HUDEP-2 (cell line): ENCODE data around the gene TCEAL8.
"Not testable (repeated sequence)": the region's sequence is repeated elsewhere in the genome, so short reads cannot be mapped to it uniquely, and the experiment has no call there.

Source experiments
- DNase-seq, 76 experiments: peaks; one replicate each; lab custom pipeline; 2025; ENCODE audit not compliant: unreplicated experiment in 76 of 76; lab: John Stamatoyannopoulos, UW

The TCEAL8 gene

GRCh38 chrX:103254921-103255493 lies at the start of gene TCEAL8:
TCEAL8 (minus strand) TSS chrX:103255155; CDS start chrX:103253979, 1,176 bp downstream.
- DNase-seq, result peak in 62 of 76 experiments; percentile 1 to 58 (median 26)

GRCh38 chrX:103304705-103305104 lies 49.8 kb upstream of the TCEAL8 start:
- no peak for DNase-seq

DNA sequence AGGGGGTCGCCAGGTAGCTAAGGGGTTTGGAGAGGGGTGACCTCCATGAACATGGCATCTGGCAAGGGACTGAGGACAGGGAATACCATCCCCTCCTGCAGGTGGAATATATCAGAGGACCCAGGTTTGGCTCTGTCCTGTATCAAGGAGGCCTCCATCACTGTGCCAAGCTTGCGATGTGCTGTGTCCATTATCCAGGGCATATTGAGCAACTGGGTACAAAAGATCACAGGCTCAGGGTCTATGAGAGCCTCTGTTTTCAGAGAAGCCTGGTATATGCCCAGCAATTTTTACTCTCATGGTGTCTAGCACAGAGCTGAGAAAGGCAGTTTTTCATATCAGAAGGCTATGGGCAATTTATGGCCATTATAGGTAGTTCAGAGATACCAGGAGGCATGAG lies 38.2 kb upstream of the TCEAL8 start:
- DNase-seq, result no peak

DNA sequence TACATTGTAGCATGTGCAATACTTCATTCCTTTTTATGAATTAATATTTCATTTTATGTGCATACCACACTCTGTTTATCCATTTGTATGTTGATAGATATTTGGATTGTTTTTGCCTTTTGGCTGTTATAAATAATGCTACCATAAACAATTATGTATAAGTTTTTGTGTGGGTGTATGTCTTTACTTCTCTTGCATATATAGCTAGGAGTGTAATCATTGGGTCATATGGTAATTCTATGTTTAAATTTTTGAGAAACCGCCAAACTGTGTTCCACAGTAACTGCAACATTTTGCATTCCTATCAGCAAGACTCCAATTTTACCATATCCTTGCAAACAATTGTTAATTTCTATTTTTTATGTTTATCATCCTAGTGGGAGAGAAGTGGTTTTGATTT lies 24.7 kb upstream of the TCEAL8 start:
- no peak for DNase-seq

GRCh38 chrX:103276581-103277002 lies 21.6 kb upstream of the TCEAL8 start, which contains the start of gene TCEAL5:
TCEAL5 (minus strand) TSS chrX:103276750; CDS start chrX:103274563, 2,187 bp downstream.
- no peak for DNase-seq

DNA sequence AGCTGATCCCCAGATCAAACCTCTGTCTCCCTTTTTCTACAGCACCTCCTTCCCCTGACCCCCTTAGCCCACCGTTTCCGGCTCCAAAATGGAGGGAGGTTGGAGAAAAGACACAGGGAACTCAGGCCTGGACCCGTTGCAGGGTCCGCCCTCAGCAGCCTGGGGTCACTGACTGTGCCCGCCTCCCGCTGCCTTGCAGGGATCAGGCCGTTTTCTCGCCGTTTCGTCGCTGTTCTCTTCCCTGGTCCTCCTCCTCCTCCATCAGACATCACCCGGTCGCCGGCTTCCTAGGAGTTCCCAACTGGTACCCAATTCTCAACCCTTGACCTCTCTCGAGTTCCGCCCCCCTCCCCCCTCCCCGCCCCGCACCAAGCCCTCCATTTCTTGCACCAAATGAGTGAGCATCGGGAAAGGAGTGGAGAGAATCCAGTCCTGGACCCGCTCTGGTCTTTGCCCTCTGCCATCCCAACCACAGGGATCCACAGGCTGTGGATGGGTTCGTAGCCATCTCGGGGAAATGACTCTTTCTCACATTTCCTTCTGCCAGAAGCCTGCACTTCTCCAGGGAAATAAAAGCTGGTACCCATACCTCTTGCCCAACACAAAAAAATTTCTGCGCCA lies 21.1 kb upstream of the TCEAL8 start:
- no peak for DNase-seq

DNA sequence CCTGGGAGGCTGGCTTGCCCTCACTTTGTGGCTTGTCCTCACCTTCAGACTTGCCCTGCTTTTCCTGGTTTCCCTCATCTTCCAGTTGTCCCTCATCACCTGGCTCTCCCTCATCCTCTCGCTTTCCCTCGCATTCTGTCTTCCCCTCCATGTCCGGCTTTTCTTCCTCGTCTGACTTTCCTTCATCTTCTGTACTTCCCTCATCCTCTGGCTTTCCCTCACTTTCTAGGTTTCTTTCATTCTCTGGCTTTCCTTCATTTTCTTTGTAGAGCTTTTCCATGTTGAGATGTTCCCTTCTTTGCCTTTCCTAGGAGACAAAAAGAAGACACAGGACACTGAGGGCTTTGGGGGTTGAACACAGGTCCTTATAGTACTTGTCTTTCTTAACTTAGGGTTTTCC lies 19.3 kb upstream of the TCEAL8 start:
- no peak for DNase-seq

- no peak for DNase-seq
Observed at GRCh38 chrX:103258275-103258674, 3.3 kb upstream of the TCEAL8 start.

GRCh38 chrX:103256651-103257050 lies 1.7 kb upstream of the TCEAL8 start:
- DNase-seq, result no peak

GRCh38 chrX:103254171-103254824 lies 657 bp downstream of the TCEAL8 start:
- DNase-seq, result peak in 3 of 76 experiments; percentile 0 to 2 (median 2)

DNA sequence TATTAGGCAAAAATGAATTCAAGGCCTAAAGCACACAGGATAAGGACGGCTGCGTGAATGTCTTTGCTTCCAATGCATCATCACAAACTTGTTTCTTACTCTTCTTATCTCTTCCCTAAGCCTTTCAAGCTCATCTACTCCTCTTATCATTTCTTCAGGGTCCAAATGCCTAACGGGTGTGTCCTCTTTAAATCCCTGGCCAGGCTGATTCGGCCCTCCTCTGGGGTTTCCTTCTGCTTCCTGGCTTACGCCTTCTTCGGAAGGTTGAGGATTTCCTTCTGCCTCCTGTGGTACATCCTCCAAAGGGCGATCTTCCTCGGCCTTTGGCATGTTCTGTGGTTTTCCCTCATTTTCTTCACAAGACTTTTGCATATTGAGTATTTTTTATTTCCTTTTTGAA lies 1.3 kb downstream of the TCEAL8 start:
- peak in 11 of 76 experiments; percentile 0 to 33 (median 1) for DNase-seq

DNA sequence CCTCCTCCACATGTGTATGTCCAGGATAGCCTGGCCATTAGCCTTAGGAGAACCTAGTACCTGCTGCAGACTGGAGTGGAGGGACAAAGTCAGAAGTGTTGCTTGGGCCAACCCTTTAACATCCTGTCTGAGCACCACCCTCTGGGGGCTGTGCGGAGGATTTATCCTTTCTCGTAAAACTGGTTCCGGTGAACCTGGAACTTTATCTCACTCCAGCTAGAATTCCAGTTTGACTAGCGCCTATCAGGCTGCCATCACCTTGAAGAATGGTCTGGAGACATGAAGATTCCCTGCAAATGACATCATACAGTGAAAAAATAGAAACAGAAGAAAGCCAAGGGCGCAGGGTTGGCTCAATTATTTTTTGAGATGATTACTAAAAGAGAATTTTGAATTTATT lies 4.0 kb downstream of the TCEAL8 start:
- DNase-seq, result no peak

GRCh38 chrX:103249805-103250204 lies 5.2 kb downstream of the TCEAL8 start:
- no peak for DNase-seq

DNA sequence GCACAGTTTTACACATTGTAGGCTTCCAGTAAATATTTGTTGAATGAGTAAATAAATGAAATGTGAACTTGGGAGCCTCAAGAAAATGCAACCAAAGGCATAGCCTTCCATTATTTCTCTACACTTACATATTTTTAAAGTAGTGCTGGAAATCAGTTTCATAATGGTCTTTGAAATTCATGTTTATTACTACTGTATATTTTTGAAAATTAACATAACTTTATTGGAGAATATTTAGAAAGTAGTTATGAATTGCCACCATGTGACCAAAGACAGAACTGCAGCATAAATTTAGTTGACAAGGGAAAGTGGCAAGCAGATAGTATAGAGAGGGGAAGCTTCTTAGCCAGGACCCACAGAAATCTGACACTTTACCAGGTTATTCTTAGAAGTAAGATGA lies 6.4 kb downstream of the TCEAL8 start:
- peak in 8 of 76 experiments; percentile 0 to 25 (median 12) for DNase-seq

DNA sequence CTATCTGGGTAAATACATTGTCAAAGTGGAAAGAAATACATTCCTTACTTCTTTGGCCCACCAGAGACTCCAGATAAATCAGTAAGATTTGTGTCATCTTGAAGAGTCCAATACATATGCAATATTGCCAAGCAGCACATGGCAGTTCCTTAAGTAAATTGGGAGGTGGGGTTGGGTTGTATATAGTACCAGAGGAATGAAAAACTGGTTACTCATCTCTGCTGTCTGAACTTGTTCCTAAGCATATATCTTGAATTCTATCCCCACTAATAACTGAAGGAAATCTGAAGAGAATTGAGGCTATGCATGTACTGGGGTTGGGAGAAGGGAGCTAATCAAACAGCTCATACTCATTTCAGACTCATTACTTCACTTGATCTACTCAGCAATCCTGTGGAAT lies 14.8 kb downstream of the TCEAL8 start:
- DNase-seq, result no peak

DNA sequence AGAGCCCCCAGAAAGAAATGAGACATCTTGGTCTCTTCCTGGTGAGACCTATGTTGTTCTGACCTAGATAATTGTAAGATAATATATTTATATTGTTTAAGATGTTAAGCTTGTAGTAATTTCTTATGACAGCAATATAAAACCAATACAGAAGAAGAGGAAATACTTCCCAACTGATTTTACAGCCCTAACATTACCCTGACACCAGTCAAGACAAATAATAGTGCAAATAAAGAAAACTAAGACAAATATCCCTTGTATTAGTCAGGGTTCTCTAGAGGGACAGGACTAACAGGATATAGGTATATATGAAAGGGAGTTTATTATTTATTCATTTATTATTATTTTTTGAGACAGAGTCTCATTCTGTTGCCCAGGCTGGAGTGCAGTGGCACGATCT lies 18.7 kb downstream of the TCEAL8 start:
- DNase-seq, result no peak

GRCh38 chrX:103235608-103236007 lies 19.3 kb downstream of the TCEAL8 start:
- peak in 19 of 76 experiments; percentile 0 to 57 (median 12) for DNase-seq

DNA sequence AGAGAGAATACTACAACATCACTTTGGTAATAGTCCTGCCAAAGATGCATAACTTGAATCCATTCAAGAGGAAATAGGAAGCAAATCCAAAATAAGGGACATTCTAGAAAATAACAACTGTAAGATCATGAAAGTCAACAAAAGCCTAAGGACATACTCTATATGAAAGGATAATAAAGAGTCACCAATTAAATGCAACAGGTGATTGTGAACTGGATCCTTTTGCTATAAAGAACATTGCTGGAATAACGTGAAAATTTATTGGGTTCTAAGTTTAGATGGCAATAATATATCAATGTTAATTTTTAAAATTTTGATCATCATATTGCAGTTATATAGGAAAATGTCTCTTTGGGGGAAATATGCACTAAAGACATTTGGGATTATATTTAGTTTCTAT lies 20.1 kb downstream of the TCEAL8 start:
- no peak for DNase-seq

DNA sequence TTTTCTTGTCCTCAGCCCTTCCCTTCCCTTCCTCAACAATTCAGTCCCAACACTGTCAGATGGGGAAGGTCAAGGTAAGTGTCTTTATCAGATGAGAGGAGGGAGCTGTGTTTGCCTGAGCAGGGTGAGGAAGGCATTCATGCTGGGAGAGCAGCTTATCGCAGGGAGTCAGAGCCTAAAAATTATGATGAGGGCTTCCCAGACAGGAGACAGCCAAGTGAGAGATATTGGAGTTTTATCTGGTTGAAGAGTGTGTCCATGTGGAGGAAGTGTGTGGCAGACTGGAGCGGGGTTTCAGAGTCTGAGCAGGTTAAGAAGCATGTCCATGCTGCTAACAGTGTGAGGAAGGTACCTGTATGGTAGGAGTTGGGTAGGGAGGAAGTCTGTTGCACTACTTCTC lies 21.7 kb downstream of the TCEAL8 start:
- DNase-seq, result no peak

GRCh38 chrX:103225918-103226317 lies 29.0 kb downstream of the TCEAL8 start:
- DNase-seq, result not testable (repeated sequence)

GRCh38 chrX:103220511-103221323 lies 34.2 kb downstream of the TCEAL8 start:
- no peak for DNase-seq
